Fibroblast of pulmonary artery (primary cell): ENCODE data around the gene ANO7.

Experiments used
- DNase-seq: peaks from one replicate; pipeline ENCODE4 v3.0.0-alpha.2; 2010; ENCODE audit warnings: low read depth
- H3K4me3 ChIP-seq: replicated peaks from 2 replicates; pipeline ENCODE4 v1.5.1; 2011; ENCODE audit warnings: low read depth, mild to moderate bottlenecking, control low read depth, low read length, moderate library complexity
- CTCF ChIP-seq: IDR thresholded peaks from 2 replicates; pipeline ENCODE4 v1.5.1; 2011; ENCODE audit warnings: mild to moderate bottlenecking, control low read depth, low read length, inconsistent platforms; ENCODE audit errors: missing control alignments

ANO7 gene

GRCh38 chr2:241258505-241259280 lies 70.2 kb downstream of the ANO7 start:
- H3K4me3 ChIP-seq: no peak overlapping the region
- TF ChIP-seq CTCF: no peak
- DNase-seq: no peak

GRCh38 chr2:241260911-241261310 lies 72.4 kb downstream of the ANO7 start:
- H3K4me3 ChIP-seq: no peak overlapping the region

GRCh38 chr2:241261628-241262027 lies 73.2 kb downstream of the ANO7 start:
- no peak for DNase-seq
- no peak for TF ChIP-seq CTCF
- H3K4me3 ChIP-seq: no peak overlapping the region

More at GRCh38 chr2:241260911-241261310, 72.4 kb downstream of the ANO7 start:
- TF ChIP-seq CTCF: no peak
- no peak for DNase-seq

GRCh38 chr2:241263061-241263460 lies 74.6 kb downstream of the ANO7 start:
- no peak overlapping the region for H3K4me3 ChIP-seq
- DNase-seq: no peak
- TF ChIP-seq CTCF: no peak

GRCh38 chr2:241265506-241265905 lies 77.0 kb downstream of the ANO7 start:
- no peak for DNase-seq
- TF ChIP-seq CTCF: no peak
- no peak overlapping the region for H3K4me3 ChIP-seq

- no peak for TF ChIP-seq CTCF
- H3K4me3 ChIP-seq: no peak overlapping the region
- no peak for DNase-seq
Observed at GRCh38 chr2:241267249-241268067, 79.0 kb downstream of the ANO7 start.

GRCh38 chr2:241268306-241268705 lies 79.8 kb downstream of the ANO7 start:
- no peak for TF ChIP-seq CTCF
- H3K4me3 ChIP-seq: no peak overlapping the region
- peak; percentile 18 for DNase-seq
